Sigmoid colon (tissue), 7 donors: ENCODE measurements around the gene OR52E4. TPM values are rescaled to one million over a fixed set of nuclear protein-coding genes. Genes with fewer than 3 reads are reported as not detected.

ENCODE experiments used
- DNase-seq: peaks from one replicate; pipeline ENCODE4 v3.0.0-alpha.2; 2019
- H3K27ac ChIP-seq, 4 donors: fragments of 200-600 bp; sonication (generic); one replicate each; pipeline ENCODE4 v1.5.1; 2016 to 2019; ENCODE audit warnings: mild to moderate bottlenecking in 1 of 4
- H3K27me3 ChIP-seq, 3 donors: fragments of 200-600 bp; sonication (generic); one replicate each; pipeline ENCODE4 v1.5.1; 2019; ENCODE audit warnings: mild to moderate bottlenecking in 1 of 3
- H3K36me3 ChIP-seq, 4 donors: fragments of 200-600 bp; sonication (generic); one replicate each; pipeline ENCODE4 v1.5.1; 2016 to 2019
- H3K4me1 ChIP-seq, 4 donors: fragments of 200-600 bp; sonication (generic); one replicate each; pipeline ENCODE4 v1.5.1; 2017 to 2019
- H3K4me3 ChIP-seq, 4 donors: fragments of 200-600 bp; sonication (generic); one replicate each; pipeline ENCODE4 v1.5.1; 2017 to 2019; ENCODE audit warnings: mild to moderate bottlenecking in 2 of 4, moderate library complexity in 1 of 4
- H3K9me3 ChIP-seq, 4 donors: fragments of 200-600 bp in 3 of 4; sonication (generic) in 3 of 4; one replicate each; pipeline versions ENCODE4 v1.5.1 to v1.6.1; 2013 to 2019
- EP300 ChIP-seq, 4 donors: sonication (generic); formaldehyde crosslinking; IDR thresholded peaks; one replicate each; pipeline ENCODE4 v1.6.1; 2017; ENCODE audit warnings: antibody characterized with exemption in 4 of 4
- POLR2A ChIP-seq, 2 donors: fragments of 450-650 bp; IDR thresholded peaks; one replicate each; pipeline ENCODE4 v1.6.1; 2016; ENCODE audit warnings: antibody characterized with exemption in 2 of 2, mild to moderate bottlenecking in 2 of 2, moderate library complexity in 2 of 2
- POLR2AphosphoS5 ChIP-seq, 4 donors: sonication (generic); formaldehyde crosslinking; IDR thresholded peaks; one replicate each; pipeline ENCODE4 v1.6.1; 2017; ENCODE audit warnings: antibody characterized with exemption in 4 of 4
- WGBS, 2 donors: extraction: QIAGEN DNeasy Blood & Tissue Kit; methylation state at CpG; one replicate each; pipeline ENCODE4 v1.1.7; 2013; 5-methylcytosine and 5-hydroxymethylcytosine counted together
- intact Hi-C: fragments of 100-400 bp; cut with DNase I; formaldehyde crosslinking; loops from one replicate; pipeline ENCODE4 v1.15.1; 2023
- polyA plus RNA-seq, 3 donors: library from polyadenylated mRNA; stranded (reverse); fragments of 200-250 nt; gene quantifications; one replicate each; pipeline ENCODE4 v1.2.3, GENCODE V29; 2013
- total RNA-seq, 4 donors: library from RNA; depleted of rRNA; stranded (reverse); fragments of >200 nt; gene quantifications; one replicate each; pipeline ENCODE4 v1.1.0, GENCODE V29; 2016
- TF ChIP-seq, protein P1 (sequence below), 4 experiments: fragments of 450-650 bp in 3 of 4; fragments of 200-600 bp in 1 of 4; IDR thresholded peaks; one replicate each; pipeline ENCODE4 v1.5.1; 2016 to 2019; ENCODE audit warnings: antibody characterized with exemption in 4 of 4, mild to moderate bottlenecking in 3 of 4, moderate library complexity in 2 of 4
- donor health status: healthy with polysubstance abuse.
- donor health status: Bipolar disorder and iron deficiency.
- donor health status: healthy.

The OR52E4 gene
- total and polyA plus RNA-seq, 7 donors = not detected

DNA sequence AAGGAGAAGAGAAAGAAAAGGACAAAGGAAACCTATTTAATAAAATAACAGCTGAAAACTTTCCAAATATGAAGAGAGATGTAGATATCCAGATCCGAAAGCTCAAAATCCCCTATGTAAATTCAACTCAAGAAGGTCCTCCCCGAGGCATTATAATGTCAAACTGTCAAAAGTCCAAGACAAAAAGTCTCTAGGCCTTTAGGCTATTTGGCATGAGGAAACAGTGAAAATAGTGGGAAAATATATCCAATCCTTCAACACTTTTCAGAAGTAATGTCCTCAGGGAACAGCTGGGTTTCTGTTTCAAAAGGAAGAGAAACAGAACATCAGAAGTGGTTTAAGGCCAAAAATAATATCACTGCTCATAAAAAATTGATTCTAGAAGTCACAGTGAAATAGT is 1.9 kb upstream of the OR52E4 start:
- TF ChIP-seq EP300 (IDR thresholded peaks at IDR 0.05) (no peak), POLR2A (IDR thresholded peaks at IDR 0.05) (no peak), POLR2AphosphoS5 (IDR thresholded peaks at IDR 0.05) (no peak)
- TF ChIP-seq, protein P1, sequence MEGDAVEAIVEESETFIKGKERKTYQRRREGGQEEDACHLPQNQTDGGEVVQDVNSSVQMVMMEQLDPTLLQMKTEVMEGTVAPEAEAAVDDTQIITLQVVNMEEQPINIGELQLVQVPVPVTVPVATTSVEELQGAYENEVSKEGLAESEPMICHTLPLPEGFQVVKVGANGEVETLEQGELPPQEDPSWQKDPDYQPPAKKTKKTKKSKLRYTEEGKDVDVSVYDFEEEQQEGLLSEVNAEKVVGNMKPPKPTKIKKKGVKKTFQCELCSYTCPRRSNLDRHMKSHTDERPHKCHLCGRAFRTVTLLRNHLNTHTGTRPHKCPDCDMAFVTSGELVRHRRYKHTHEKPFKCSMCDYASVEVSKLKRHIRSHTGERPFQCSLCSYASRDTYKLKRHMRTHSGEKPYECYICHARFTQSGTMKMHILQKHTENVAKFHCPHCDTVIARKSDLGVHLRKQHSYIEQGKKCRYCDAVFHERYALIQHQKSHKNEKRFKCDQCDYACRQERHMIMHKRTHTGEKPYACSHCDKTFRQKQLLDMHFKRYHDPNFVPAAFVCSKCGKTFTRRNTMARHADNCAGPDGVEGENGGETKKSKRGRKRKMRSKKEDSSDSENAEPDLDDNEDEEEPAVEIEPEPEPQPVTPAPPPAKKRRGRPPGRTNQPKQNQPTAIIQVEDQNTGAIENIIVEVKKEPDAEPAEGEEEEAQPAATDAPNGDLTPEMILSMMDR (IDR thresholded peaks at IDR 0.05) = no peak
- Histone ChIP-seq H3K36me3 (no peaks in the 10 kb centered on the region), H3K4me3 (no peak overlapping the region), H3K27ac (no peak overlapping the region), H3K27me3 (no peaks in the 10 kb centered on the region), H3K9me3 (no peaks in the 10 kb centered on the region), H3K4me1 (no peaks in the 10 kb centered on the region)
- no peak for DNase-seq
- WGBS, 2 donors = 78 to 86% methylated on average over 2 of the region's 2 CpGs
- intact Hi-C loops = no loop called here

GRCh38 chr11:5881756-5882155 is 1.3 kb downstream of the OR52E4 start:
- Histone ChIP-seq H3K36me3 (no peaks in the 10 kb centered on the region), H3K4me1 (no peaks in the 10 kb centered on the region), H3K27ac (no peak overlapping the region), H3K9me3 (no peaks in the 10 kb centered on the region), H3K4me3 (no peak overlapping the region), H3K27me3 (no peaks in the 10 kb centered on the region)
- TF ChIP-seq POLR2AphosphoS5 (IDR thresholded peaks at IDR 0.05) (no peak), POLR2A (IDR thresholded peaks at IDR 0.05) (no peak), EP300 (IDR thresholded peaks at IDR 0.05) (no peak)
- TF ChIP-seq, protein P1 (IDR thresholded peaks at IDR 0.05) = no peak
- DNase-seq = no peak
- intact Hi-C loops = no loop called here

DNA sequence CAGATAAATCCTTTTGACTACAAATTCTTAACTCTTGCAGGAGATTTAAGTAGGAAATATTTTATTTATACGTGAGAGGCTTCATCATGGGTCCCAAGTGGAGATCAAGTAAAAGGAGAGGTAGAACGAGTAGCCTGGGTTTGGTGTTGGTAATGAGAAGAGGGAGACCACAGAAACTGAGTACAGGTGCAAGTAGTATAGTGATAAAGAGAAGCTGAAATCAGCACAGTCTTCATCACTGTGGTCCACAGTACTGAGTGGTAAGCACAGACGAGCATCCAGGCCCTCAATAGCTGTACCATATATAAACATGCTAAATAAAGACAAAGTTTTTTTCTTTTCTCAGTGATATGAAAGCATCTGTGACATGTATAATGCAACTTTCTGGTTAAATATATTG is 6.7 kb downstream of the OR52E4 start:
- TF ChIP-seq, protein P1 (IDR thresholded peaks at IDR 0.05) = no peak
- TF ChIP-seq EP300 (IDR thresholded peaks at IDR 0.05) (no peak), POLR2AphosphoS5 (IDR thresholded peaks at IDR 0.05) (no peak), POLR2A (IDR thresholded peaks at IDR 0.05) (no peak)
- no peaks in the 10 kb centered on the region for H3K36me3 ChIP-seq
- no peak overlapping the region for H3K4me3 ChIP-seq
- no peaks in the 10 kb centered on the region for H3K9me3 ChIP-seq
- H3K4me1 ChIP-seq = no peaks in the 10 kb centered on the region
- intact Hi-C loops = no loop called here
- 63 to 75% methylated on average over 3 of the region's 3 CpGs for WGBS, 2 donors
- H3K27me3 ChIP-seq = no peaks in the 10 kb centered on the region
- no peak for DNase-seq
- no peak overlapping the region for H3K27ac ChIP-seq

DNA sequence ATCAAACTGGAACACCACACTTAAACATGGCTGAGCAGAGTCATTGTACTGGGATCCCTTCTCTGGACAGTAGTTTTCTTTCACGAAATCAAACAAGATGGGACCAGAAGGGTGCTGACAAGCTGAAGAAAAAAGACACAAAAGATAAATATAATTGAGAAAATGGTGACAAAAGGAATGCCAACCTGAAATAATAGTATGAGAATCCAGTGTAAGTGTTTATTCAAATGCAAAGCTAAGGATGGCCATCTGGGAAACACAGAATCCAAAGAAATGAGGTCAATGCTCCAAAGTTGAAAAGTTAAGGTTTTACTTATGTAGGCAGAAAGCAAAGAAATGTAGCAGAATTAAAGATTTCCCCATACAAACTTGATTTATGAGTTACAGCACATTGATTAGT is 7.2 kb downstream of the OR52E4 start:
- no peak overlapping the region for H3K27ac ChIP-seq
- no peaks in the 10 kb centered on the region for H3K27me3 ChIP-seq
- no peak overlapping the region for H3K4me3 ChIP-seq
- no peaks in the 10 kb centered on the region for H3K4me1 ChIP-seq
- no peaks in the 10 kb centered on the region for H3K36me3 ChIP-seq
- 76 to 84% methylated on average over 1 of the region's 1 CpG for WGBS, 2 donors
- H3K9me3 ChIP-seq = no peaks in the 10 kb centered on the region
- intact Hi-C loops = no loop called here
- DNase-seq = no peak
- TF ChIP-seq, protein P1 (IDR thresholded peaks at IDR 0.05) = no peak
- TF ChIP-seq EP300 (IDR thresholded peaks at IDR 0.05) (no peak), POLR2AphosphoS5 (IDR thresholded peaks at IDR 0.05) (no peak), POLR2A (IDR thresholded peaks at IDR 0.05) (no peak)

GRCh38 chr11:5891216-5891800 is 10.9 kb downstream of the OR52E4 start:
- no peak for TF ChIP-seq EP300 (IDR thresholded peaks at IDR 0.05)
- TF ChIP-seq, protein P1 (IDR thresholded peaks at IDR 0.05) = peak in 1 of 4 experiments; percentile 32
- intact Hi-C loops = no loop called here

More at GRCh38 chr11:5891216-5891800, 10.9 kb downstream of the OR52E4 start:
- no peaks in the 10 kb centered on the region for H3K4me1 ChIP-seq
- no peak overlapping the region for H3K27ac ChIP-seq
- H3K36me3 ChIP-seq = no peaks in the 10 kb centered on the region
- no peak overlapping the region for H3K4me3 ChIP-seq
- H3K9me3 ChIP-seq = no peaks in the 10 kb centered on the region
- no peak for DNase-seq
- WGBS, 2 donors = 62 to 66% methylated on average over 4 of the region's 4 CpGs
- H3K27me3 ChIP-seq = no peaks in the 10 kb centered on the region
